Activated CD4-positive, alpha-beta memory T cell treated with anti-CD3 and anti-CD28 coated beads, Interleukin-2, amount 10 ng/mL, durations not matched to agents 7 days and 5 days (primary cell): Measurements from ENCODE around the gene NME5. TPM values are rescaled to one million over a fixed set of nuclear protein-coding genes. Genes with fewer than 3 reads are reported as not detected.

Source experiments
- CTCF ChIA-PET: fragments of 350-600 bp; sonication (Branson Sonifier 250); formaldehyde crosslinking; loops from one replicate; lab custom pipeline; 2021; ENCODE audit warnings: antibody characterized with exemption, inconsistent platforms; lab: Charles Lee
- POLR2A ChIA-PET: fragments of 350-600 bp; sonication (Branson Sonifier 250); formaldehyde crosslinking; loops from one replicate; lab custom pipeline; 2021; ENCODE audit warnings: antibody characterized with exemption; lab: Charles Lee
- DNase-seq: peaks from one replicate; pipeline ENCODE4 v3.0.0-alpha.2; 2020
- H3K27ac Mint-ChIP-seq: one replicate; pipeline ENCODE4 v1.8.0; 2021; ENCODE audit warnings: mild to moderate bottlenecking, mixed read lengths
- H3K27me3 Mint-ChIP-seq: one replicate; pipeline ENCODE4 v1.8.0; 2021; ENCODE audit warnings: mixed read lengths
- H3K36me3 Mint-ChIP-seq: one replicate; pipeline ENCODE4 v1.8.0; 2021; ENCODE audit warnings: low read depth, mixed read lengths
- H3K4me1 Mint-ChIP-seq: one replicate; pipeline ENCODE4 v1.8.0; 2021; ENCODE audit warnings: mixed read lengths
- H3K4me3 Mint-ChIP-seq: one replicate; pipeline ENCODE4 v1.8.0; 2021; ENCODE audit warnings: mild to moderate bottlenecking, mixed read lengths
- H3K9me3 Mint-ChIP-seq: one replicate; pipeline ENCODE4 v1.8.0; 2021; ENCODE audit warnings: mixed read lengths
- total RNA-seq, 2 experiments: library from RNA; stranded (reverse); gene quantifications; one replicate each; pipeline ENCODE4 v1.2.3, GENCODE V29; 2021

Gene NME5
- not detected for total RNA-seq

- H3K36me3 Mint-ChIP-seq = no peaks in the 10 kb centered on the region
- POLR2A ChIA-PET = no interaction called here
- no peak within 1 kb of the TSS for H3K27ac Mint-ChIP-seq
- no peaks in the 10 kb centered on the region for H3K9me3 Mint-ChIP-seq
- CTCF ChIA-PET = interaction anchor here (1.2 kb wide), 1 partner anchor 61 kb away, joined by 4 read pairs; no protein-coding TSS in a partner anchor
- H3K4me3 Mint-ChIP-seq = no peak within 1 kb of the TSS
- no peak for DNase-seq
- no peaks in the 10 kb centered on the region for H3K4me1 Mint-ChIP-seq
- H3K27me3 Mint-ChIP-seq = peaks cover 10% of the 10 kb centered on the region
These were observed at the start of gene NME5 for GRCh38 chr5:138138949-138139780. Gene NME5, minus strand, starts transcription at chr5:138139428. Its CDS starts 648 bp downstream, at chr5:138138780.

GRCh38 chr5:138188626-138189025 is 49.4 kb upstream of the NME5 start:
- Mint-ChIP-seq H3K4me3 (no peak overlapping the region), H3K27ac (no peak overlapping the region), H3K4me1 (no peaks in the 10 kb centered on the region), H3K9me3 (no peaks in the 10 kb centered on the region), H3K36me3 (peaks cover 79% of the 10 kb centered on the region), H3K27me3 (no peaks in the 10 kb centered on the region)
- ChIA-PET CTCF (interaction anchor here (0.7 to 1.3 kb wide), 3 partner anchors 9 to 222 kb away, joined by 3 to 6 read pairs (median 3); partner anchors contain the start of gene KIF20A), POLR2A (interaction anchor here (1.1 to 3.3 kb wide), 3 partner anchors 10 to 24 kb away, joined by 3 to 9 read pairs (median 6); partner anchors contain the start of genes BRD8, CDC23 and KIF20A)
- DNase-seq = no peak

- Mint-ChIP-seq H3K27ac (no peak overlapping the region), H3K36me3 (peaks cover 86% of the 10 kb centered on the region)
- CTCF ChIA-PET = no interaction called here
These were observed 46.8 kb upstream of the NME5 start for GRCh38 chr5:138186002-138186447.

GRCh38 chr5:138182808-138183207 is 43.6 kb upstream of the NME5 start:
- Mint-ChIP-seq H3K36me3 (peaks cover 68% of the 10 kb centered on the region), H3K27me3 (no peaks in the 10 kb centered on the region), H3K27ac (no peak overlapping the region), H3K4me1 (peaks cover 18% of the 10 kb centered on the region), H3K9me3 (no peaks in the 10 kb centered on the region), H3K4me3 (no peak overlapping the region)
- no peak for DNase-seq
- POLR2A ChIA-PET = interaction anchor here (0.7 to 1.0 kb wide), 3 partner anchors 10 to 38 kb away, joined by 3 read pairs; partner anchors contain the start of gene CDC23
- CTCF ChIA-PET = interaction anchor here (3.4 kb wide), 1 partner anchor 170 kb away, joined by 11 read pairs; the partner anchor contains the start of gene KDM3B

More at GRCh38 chr5:138186002-138186447, 46.8 kb upstream of the NME5 start:
- POLR2A ChIA-PET = interaction anchor here (0.8 to 3.3 kb wide), 4 partner anchors 9 to 166 kb away, joined by 3 to 9 read pairs (median 5); partner anchors contain the start of genes BRD8, CDC23 and KDM3B
- DNase-seq = no peak
- Mint-ChIP-seq H3K4me1 (peaks cover 3% of the 10 kb centered on the region), H3K9me3 (no peaks in the 10 kb centered on the region), H3K27me3 (no peaks in the 10 kb centered on the region), H3K4me3 (no peak overlapping the region)

- ChIA-PET POLR2A (interaction anchor here (4.1 to 5.4 kb wide), 2 partner anchors 32 to 172 kb away, joined by 30 to 44 read pairs; partner anchors contain the start of genes CDC23 and KDM3B), CTCF (interaction anchor here (0.9 to 5.9 kb wide), 5 partner anchors 9 to 323 kb away, joined by 3 to 59 read pairs (median 4); partner anchors contain the start of genes CDC25C and KDM3B)
- Mint-ChIP-seq H3K4me3 (no peak overlapping the region), H3K4me1 (peaks cover 31% of the 10 kb centered on the region), H3K27ac (no peak overlapping the region), H3K27me3 (no peaks in the 10 kb centered on the region), H3K9me3 (no peaks in the 10 kb centered on the region), H3K36me3 (peaks cover 55% of the 10 kb centered on the region)
- DNase-seq = no peak
These were observed 41.6 kb upstream of the NME5 start for GRCh38 chr5:138180841-138181240.

- CTCF ChIA-PET = interaction anchor here (0.6 to 5.9 kb wide), 12 partner anchors 8 to 324 kb away, joined by 3 to 59 read pairs (median 4); partner anchors contain the start of genes CDC25C and KDM3B
- Mint-ChIP-seq H3K36me3 (peaks cover 52% of the 10 kb centered on the region), H3K4me3 (no peak overlapping the region), H3K27me3 (no peaks in the 10 kb centered on the region), H3K9me3 (no peaks in the 10 kb centered on the region), H3K4me1 (peaks cover 32% of the 10 kb centered on the region), H3K27ac (no peak overlapping the region)
- DNase-seq = peak; percentile 19
- POLR2A ChIA-PET = interaction anchor here (0.7 to 5.4 kb wide), 6 partner anchors 33 to 363 kb away, joined by 8 to 44 read pairs (median 22); partner anchors contain the start of genes CDC23, CDC25C, EGR1 and ETF1
These were observed 41.1 kb upstream of the NME5 start for GRCh38 chr5:138180183-138180782.

GRCh38 chr5:138179277-138179857 is 40.1 kb upstream of the NME5 start:
- DNase-seq = peak; percentile 29
- POLR2A ChIA-PET = interaction anchor here (0.8 to 5.4 kb wide), 12 partner anchors 8 to 426 kb away, joined by 3 to 44 read pairs (median 10); partner anchors contain the start of genes CDC23, CDC25C, EGR1 and ETF1
- H3K27me3 Mint-ChIP-seq = no peaks in the 10 kb centered on the region
- H3K36me3 Mint-ChIP-seq = peaks cover 48% of the 10 kb centered on the region
- H3K27ac Mint-ChIP-seq = no peak overlapping the region
- peaks cover 34% of the 10 kb centered on the region for H3K4me1 Mint-ChIP-seq
- H3K4me3 Mint-ChIP-seq = no peak overlapping the region
- no peaks in the 10 kb centered on the region for H3K9me3 Mint-ChIP-seq
- CTCF ChIA-PET = interaction anchor here (0.6 to 5.9 kb wide), 13 partner anchors 9 to 324 kb away, joined by 3 to 59 read pairs (median 4); partner anchors contain the start of genes CDC25C and KDM3B

GRCh38 chr5:138178516-138179276 is 39.5 kb upstream of the NME5 start, which contains the start of the genes BRD8 and KIF20A:
Gene BRD8, minus strand, starts transcription at chr5:138178630. Its CDS starts 16 bp downstream, at chr5:138178614.
Gene KIF20A, plus strand, starts transcription at chr5:138179112. Its CDS starts 569 bp downstream, at chr5:138179681.
- Mint-ChIP-seq H3K36me3 (peaks cover 48% of the 10 kb centered on the region), H3K9me3 (no peaks in the 10 kb centered on the region), H3K4me3 (no peak within 1 kb of the TSS), H3K27ac (no peak within 1 kb of the TSS), H3K4me1 (peaks cover 36% of the 10 kb centered on the region), H3K27me3 (no peaks in the 10 kb centered on the region)
- POLR2A ChIA-PET = interaction anchor here (0.8 to 5.4 kb wide), 17 partner anchors 9 to 426 kb away, joined by 3 to 44 read pairs (median 5); partner anchors contain the start of genes CDC23, CDC25C, EGR1 and ETF1
- peak; percentile 94 for DNase-seq
- CTCF ChIA-PET = interaction anchor here (0.7 to 5.9 kb wide), 11 partner anchors 10 to 324 kb away, joined by 3 to 59 read pairs (median 4); partner anchors contain the start of genes CDC23, CDC25C and KDM3B

- peaks cover 45% of the 10 kb centered on the region for H3K36me3 Mint-ChIP-seq
- no peaks in the 10 kb centered on the region for H3K9me3 Mint-ChIP-seq
- ChIA-PET CTCF (interaction anchor here (0.6 to 5.9 kb wide), 10 partner anchors 10 to 287 kb away, joined by 3 to 59 read pairs (median 4); partner anchors contain the start of genes CDC23, EGR1 and KDM3B), POLR2A (interaction anchor here (0.6 to 5.4 kb wide), 16 partner anchors 10 to 424 kb away, joined by 3 to 44 read pairs (median 5); partner anchors contain the start of genes CDC23, CDC25C, EGR1 and ETF1)
- no peak overlapping the region for H3K27ac Mint-ChIP-seq
- H3K4me1 Mint-ChIP-seq = peaks cover 39% of the 10 kb centered on the region
- H3K27me3 Mint-ChIP-seq = no peaks in the 10 kb centered on the region
- DNase-seq = peak; percentile 43
- H3K4me3 Mint-ChIP-seq = no peak overlapping the region
These were observed 38.8 kb upstream of the NME5 start for GRCh38 chr5:138177941-138178515.

- Mint-ChIP-seq H3K27ac (no peak overlapping the region), H3K27me3 (no peaks in the 10 kb centered on the region), H3K36me3 (peaks cover 79% of the 10 kb centered on the region), H3K9me3 (no peaks in the 10 kb centered on the region), H3K4me3 (no peak overlapping the region), H3K4me1 (peaks cover 9% of the 10 kb centered on the region)
- POLR2A ChIA-PET = no interaction called here
- CTCF ChIA-PET = interaction anchor here (0.8 to 1.2 kb wide), 2 partner anchors 10 to 182 kb away, joined by 3 read pairs; partner anchors contain the start of gene KDM3B
- DNase-seq = no peak
These were observed 31.1 kb upstream of the NME5 start for GRCh38 chr5:138170299-138170698.
